Choroid plexus epithelial cell (primary cell): ENCODE data around the gene MAP3K1.

Experiments used
- DNase-seq: peaks from one replicate; pipeline ENCODE4 v3.0.0-alpha.2; 2010; ENCODE audit warnings: low read depth
- H3K4me3 ChIP-seq: 2 replicates; pipeline ENCODE4 v1.5.1; 2011; ENCODE audit warnings: low read depth, mild to moderate bottlenecking, control low read depth, low read length, moderate library complexity
- TF ChIP-seq, protein P1 (sequence below): conservative IDR thresholded peaks from 2 replicates; pipeline ENCODE4 v1.5.1; 2011; ENCODE audit warnings: low read depth, mild to moderate bottlenecking, control low read depth, inconsistent platforms, low read length, moderate library complexity

MAP3K1 gene

DNA sequence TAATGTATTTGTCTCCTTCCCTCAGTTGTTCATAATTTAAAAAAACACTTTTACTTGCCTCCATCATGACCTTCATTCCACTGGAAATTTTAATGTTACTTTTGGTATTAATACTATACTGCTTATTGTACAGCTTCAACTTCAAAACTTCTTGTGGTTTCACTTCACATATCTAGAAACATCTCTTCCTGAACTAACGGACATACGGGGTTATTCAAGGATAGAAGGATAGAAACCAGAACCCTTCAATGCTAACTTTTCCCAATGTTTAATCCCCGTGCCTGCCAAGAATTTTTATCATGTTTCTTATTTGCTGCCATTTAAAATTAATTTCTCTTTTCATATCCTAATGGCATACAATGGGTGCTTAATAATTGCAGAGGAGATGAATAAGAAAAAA, 57.7 kb downstream of the MAP3K1 start:
- no peak overlapping the region for H3K4me3 ChIP-seq
- TF ChIP-seq, protein P1, sequence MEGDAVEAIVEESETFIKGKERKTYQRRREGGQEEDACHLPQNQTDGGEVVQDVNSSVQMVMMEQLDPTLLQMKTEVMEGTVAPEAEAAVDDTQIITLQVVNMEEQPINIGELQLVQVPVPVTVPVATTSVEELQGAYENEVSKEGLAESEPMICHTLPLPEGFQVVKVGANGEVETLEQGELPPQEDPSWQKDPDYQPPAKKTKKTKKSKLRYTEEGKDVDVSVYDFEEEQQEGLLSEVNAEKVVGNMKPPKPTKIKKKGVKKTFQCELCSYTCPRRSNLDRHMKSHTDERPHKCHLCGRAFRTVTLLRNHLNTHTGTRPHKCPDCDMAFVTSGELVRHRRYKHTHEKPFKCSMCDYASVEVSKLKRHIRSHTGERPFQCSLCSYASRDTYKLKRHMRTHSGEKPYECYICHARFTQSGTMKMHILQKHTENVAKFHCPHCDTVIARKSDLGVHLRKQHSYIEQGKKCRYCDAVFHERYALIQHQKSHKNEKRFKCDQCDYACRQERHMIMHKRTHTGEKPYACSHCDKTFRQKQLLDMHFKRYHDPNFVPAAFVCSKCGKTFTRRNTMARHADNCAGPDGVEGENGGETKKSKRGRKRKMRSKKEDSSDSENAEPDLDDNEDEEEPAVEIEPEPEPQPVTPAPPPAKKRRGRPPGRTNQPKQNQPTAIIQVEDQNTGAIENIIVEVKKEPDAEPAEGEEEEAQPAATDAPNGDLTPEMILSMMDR, result no peak
- no peak for DNase-seq

DNA sequence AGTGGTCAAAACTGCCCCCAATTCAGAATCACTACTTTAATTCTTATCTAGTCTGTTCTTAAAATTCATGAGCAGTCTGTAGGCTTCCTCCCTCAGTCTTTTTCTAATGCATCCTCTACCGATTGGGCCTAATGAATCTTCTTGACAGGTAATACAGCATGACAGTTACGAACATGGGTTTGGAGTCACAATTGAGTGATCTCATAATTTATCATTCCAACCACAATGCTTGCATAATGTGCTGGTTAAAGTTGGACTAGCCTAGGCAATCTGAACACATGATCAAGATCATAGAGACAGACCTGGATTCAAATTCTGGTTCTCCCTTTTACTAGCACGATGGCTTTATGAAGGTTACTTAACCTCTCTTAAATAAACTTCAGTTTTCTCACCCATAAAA, 61.0 kb downstream of the MAP3K1 start:
- H3K4me3 ChIP-seq, result no peak overlapping the region
- DNase-seq, result peak; percentile 26
- TF ChIP-seq, protein P1, result no peak

DNA sequence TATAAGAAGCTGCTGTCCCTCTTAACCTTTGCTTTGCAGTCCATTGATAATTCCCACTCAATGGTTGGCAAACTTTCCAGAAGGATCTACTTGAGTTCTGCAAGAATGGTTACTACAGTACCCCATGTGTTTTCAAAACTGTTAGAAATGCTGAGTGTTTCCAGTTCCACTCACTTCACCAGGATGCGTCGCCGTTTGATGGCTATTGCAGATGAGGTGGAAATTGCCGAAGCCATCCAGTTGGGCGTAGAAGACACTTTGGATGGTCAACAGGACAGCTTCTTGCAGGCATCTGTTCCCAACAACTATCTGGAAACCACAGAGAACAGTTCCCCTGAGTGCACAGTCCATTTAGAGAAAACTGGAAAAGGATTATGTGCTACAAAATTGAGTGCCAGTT, 66.2 kb downstream of the MAP3K1 start:
- TF ChIP-seq, protein P1, result no peak
- no peak overlapping the region for H3K4me3 ChIP-seq
- DNase-seq, result no peak

DNA sequence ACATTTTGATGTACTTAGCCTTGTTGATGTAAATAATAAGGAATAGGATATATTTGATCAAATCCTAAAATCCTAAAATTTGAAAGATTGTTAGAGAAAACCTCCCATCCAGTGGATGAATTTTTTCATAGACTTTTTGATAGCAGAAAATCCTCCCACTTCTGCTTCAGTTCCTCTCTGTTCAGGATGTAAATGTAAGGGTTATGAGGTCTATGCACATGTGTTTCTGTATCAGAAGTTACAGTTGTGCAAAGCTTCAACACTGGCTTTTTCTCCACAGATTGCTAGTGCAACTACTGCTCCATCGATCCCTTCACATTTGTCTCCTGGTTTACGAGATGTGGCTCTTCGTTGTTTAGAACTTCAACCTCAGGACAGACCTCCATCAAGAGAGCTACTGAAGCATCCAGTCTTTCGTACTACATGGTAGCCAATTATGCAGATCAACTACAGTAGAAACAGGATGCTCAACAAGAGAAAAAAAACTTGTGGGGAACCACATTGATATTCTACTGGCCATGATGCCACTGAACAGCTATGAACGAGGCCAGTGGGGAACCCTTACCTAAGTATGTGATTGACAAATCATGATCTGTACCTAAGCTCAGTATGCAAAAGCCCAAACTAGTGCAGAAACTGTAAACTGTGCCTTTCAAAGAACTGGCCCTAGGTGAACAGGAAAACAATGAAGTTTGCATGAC, 78.1 kb downstream of the MAP3K1 start:
- DNase-seq, result no peak
- TF ChIP-seq, protein P1, result no peak
- no peak overlapping the region for H3K4me3 ChIP-seq

DNA sequence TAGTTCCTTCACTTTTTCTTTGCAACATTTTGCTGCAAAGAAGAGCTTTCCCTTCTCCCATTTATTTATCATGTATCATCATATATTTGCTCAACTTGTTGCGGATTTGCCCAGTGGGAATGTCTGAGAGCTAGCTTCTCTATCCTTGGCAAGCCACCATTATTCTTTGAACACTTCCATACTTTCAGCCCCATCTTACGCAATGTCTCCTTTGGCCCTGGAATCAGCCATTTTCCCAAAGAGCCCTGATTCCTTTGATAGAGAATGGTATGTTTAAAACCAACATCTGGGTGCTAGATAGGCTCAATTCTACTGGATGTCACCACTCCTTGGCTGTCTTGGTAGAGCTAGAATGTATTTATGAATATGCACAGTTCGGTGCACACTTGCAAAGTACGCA, 81.4 kb downstream of the MAP3K1 start:
- no peak overlapping the region for H3K4me3 ChIP-seq
- DNase-seq, result no peak
- TF ChIP-seq, protein P1, result no peak

DNA sequence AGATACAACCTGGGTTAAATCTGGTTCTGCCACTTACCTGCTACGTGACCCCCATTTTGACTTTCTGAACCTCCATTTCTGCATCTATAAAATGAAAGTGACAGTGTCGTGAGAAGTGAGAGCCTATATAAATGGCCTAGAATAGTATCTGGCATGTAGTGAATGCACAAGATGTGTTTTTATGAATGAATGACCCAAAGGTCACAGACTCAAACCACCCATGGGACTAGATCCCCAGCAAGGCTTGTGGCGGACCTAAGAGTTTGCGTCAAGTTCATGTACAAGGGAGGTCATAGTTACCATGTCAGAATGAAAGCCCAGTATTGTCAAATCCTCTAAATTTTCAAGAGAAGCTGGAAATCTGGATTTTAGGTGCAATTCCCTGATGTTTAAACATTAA, 82.9 kb downstream of the MAP3K1 start:
- H3K4me3 ChIP-seq, result no peak overlapping the region
- TF ChIP-seq, protein P1, result no peak
- no peak for DNase-seq

DNA sequence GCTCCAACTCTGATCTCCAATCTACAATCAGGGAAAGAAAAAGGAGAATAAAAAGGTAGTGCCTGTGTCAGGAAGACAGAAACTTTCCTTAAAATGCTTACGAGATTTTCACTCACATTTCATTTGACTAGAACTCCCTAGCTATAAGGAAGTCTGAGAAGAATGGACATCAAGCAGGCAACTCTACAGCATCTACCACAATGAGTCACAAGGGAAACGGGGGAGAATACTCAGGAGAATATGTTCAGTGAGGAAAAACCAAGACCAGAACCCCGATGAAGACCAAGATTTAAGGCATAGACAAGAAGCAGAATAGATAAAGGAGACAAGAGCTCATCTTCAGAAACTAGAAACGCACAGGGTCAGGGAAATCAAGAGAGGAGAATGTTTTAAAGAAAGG, 85.0 kb downstream of the MAP3K1 start:
- TF ChIP-seq, protein P1, result no peak
- peak; percentile 47 for DNase-seq
- no peak overlapping the region for H3K4me3 ChIP-seq
